Fibroblast of skin of back (primary cell): ENCODE data around the gene CDC14A.

Experiments used
- DNase-seq: peaks from one replicate; pipeline ENCODE4 v3.0.0-alpha.2; 2013

The CDC14A gene

GRCh38 chr1:100497796-100498195 lies 145.5 kb downstream of the CDC14A start:
- no peak for DNase-seq

GRCh38 chr1:100499194-100499811 lies 147.0 kb downstream of the CDC14A start:
- peak; percentile 55 for DNase-seq

GRCh38 chr1:100502052-100502792 lies 149.9 kb downstream of the CDC14A start:
- DNase-seq: no peak

GRCh38 chr1:100506217-100506616 lies 153.9 kb downstream of the CDC14A start:
- peak; percentile 44 for DNase-seq

GRCh38 chr1:100510451-100510850 lies 158.1 kb downstream of the CDC14A start:
- no peak for DNase-seq

- DNase-seq: no peak
Observed at GRCh38 chr1:100511058-100511457, 158.8 kb downstream of the CDC14A start.

GRCh38 chr1:100511773-100512172 lies 159.5 kb downstream of the CDC14A start:
- DNase-seq: no peak

- DNase-seq: no peak
Observed at GRCh38 chr1:100512803-100513352, 160.6 kb downstream of the CDC14A start.

GRCh38 chr1:100516857-100517256 lies 164.6 kb downstream of the CDC14A start:
- DNase-seq: no peak

GRCh38 chr1:100517515-100517914 lies 165.2 kb downstream of the CDC14A start:
- no peak for DNase-seq

GRCh38 chr1:100518023-100518422 lies 165.7 kb downstream of the CDC14A start:
- DNase-seq: no peak

GRCh38 chr1:100523038-100523652 lies 170.8 kb downstream of the CDC14A start:
- DNase-seq: no peak

GRCh38 chr1:100524355-100524754 lies 172.0 kb downstream of the CDC14A start:
- DNase-seq: no peak

- DNase-seq: no peak
Observed at GRCh38 chr1:100526894-100527293, 174.6 kb downstream of the CDC14A start.

- peak; percentile 45 for DNase-seq
Observed at GRCh38 chr1:100528871-100529270, 176.6 kb downstream of the CDC14A start.

GRCh38 chr1:100530141-100530540 lies 177.8 kb downstream of the CDC14A start:
- DNase-seq: no peak

- peak; percentile 14 for DNase-seq
Observed at GRCh38 chr1:100530880-100531487, 178.7 kb downstream of the CDC14A start.

GRCh38 chr1:100532645-100533044 lies 180.3 kb downstream of the CDC14A start:
- DNase-seq: no peak

GRCh38 chr1:100535264-100535663 lies 183.0 kb downstream of the CDC14A start:
- no peak for DNase-seq

GRCh38 chr1:100536031-100536430 lies 183.7 kb downstream of the CDC14A start:
- DNase-seq: no peak

- DNase-seq: peak; percentile 24
Observed at GRCh38 chr1:100538913-100539835, 186.9 kb downstream of the CDC14A start.
